HepG2 (cell line): Measurements from ENCODE around the gene PCGF2. TPM values are rescaled to one million over a fixed set of nuclear protein-coding genes. Genes with fewer than 3 reads are reported as not detected.

Experiments used
- CREB1 ChIP-seq, 2 experiments: fragments of 450-650 bp in 1 of 2; IDR thresholded peaks; 2 replicates each; pipeline ENCODE4 v1.6.1; 2016 to 2017; ENCODE audit warnings: control low read depth in 1 of 2, mild to moderate bottlenecking in 1 of 2, missing compliant biosample characterization in 1 of 2, missing genetic modification characterization in 1 of 2
- FOXK2 ChIP-seq: fragments of 450-650 bp; IDR thresholded peaks from 2 replicates; pipeline ENCODE4 v1.6.1; 2016
- IKZF4 ChIP-seq: sonication (generic); formaldehyde crosslinking; IDR thresholded peaks from 2 replicates; pipeline ENCODE4 v1.5.1; 2020; ENCODE audit warnings: borderline replicate concordance, mild to moderate bottlenecking, low read depth, missing genetic modification reagents; ENCODE audit errors: not compliant biosample characterization
- KDM3A ChIP-seq: IDR thresholded peaks from 2 replicates; pipeline ENCODE4 v1.6.1; 2018; ENCODE audit warnings: low read depth, missing compliant biosample characterization
- NFKBIZ ChIP-seq: IDR thresholded peaks from 2 replicates; pipeline ENCODE4 v1.6.1; 2018; ENCODE audit warnings: missing genetic modification reagents, missing compliant biosample characterization
- NR2F1 ChIP-seq, 2 experiments: fragments of 450-650 bp in 1 of 2; formaldehyde crosslinking in 1 of 2; IDR thresholded peaks; 2 replicates each; pipeline versions ENCODE4 v1.5.0 to v1.6.1; 2016 to 2020; ENCODE audit warnings: mild to moderate bottlenecking in 1 of 2, missing compliant biosample characterization in 1 of 2, missing genetic modification reagents in 1 of 2, moderate library complexity in 1 of 2
- SIN3B ChIP-seq: fragments of 150-350 bp; IDR thresholded peaks from 2 replicates; pipeline ENCODE4 v1.6.1; 2014; ENCODE audit warnings: low read length
- SKI ChIP-seq: fragments of 450-650 bp; IDR thresholded peaks from one replicate; pipeline ENCODE4 v1.6.1; 2018; ENCODE audit warnings: mild to moderate bottlenecking; ENCODE audit not compliant: partially characterized antibody
- SP2 ChIP-seq: sonication (generic); formaldehyde crosslinking; IDR thresholded peaks from 2 replicates; pipeline ENCODE4 v1.5.1; 2020; ENCODE audit warnings: mild to moderate bottlenecking, missing genetic modification reagents
- SPEN ChIP-seq: sonication (generic); formaldehyde crosslinking; IDR thresholded peaks from 2 replicates; pipeline ENCODE4 v1.5.1; 2020; ENCODE audit warnings: low read depth, mild to moderate bottlenecking, missing genetic modification reagents
- U2AF1 ChIP-seq: fragments of 200-400 bp; formaldehyde crosslinking; optimal IDR thresholded peaks from 2 replicates; pipeline ENCODE3; 2017; ENCODE audit warnings: mild to moderate bottlenecking, low read depth, low read length
- ZNF709 ChIP-seq: sonication (generic); formaldehyde crosslinking; IDR thresholded peaks from 2 replicates; pipeline ENCODE4 v1.5.0; 2020; ENCODE audit warnings: mild to moderate bottlenecking, missing genetic modification reagents
- ZSCAN22 ChIP-seq: sonication (generic); formaldehyde crosslinking; IDR thresholded peaks from 2 replicates; pipeline ENCODE4 v1.4.0; 2020; ENCODE audit warnings: mild to moderate bottlenecking, missing genetic modification reagents
- polyA plus RNA-seq, 8 experiments: library from polyadenylated mRNA; depleted of rRNA in 3 of 8; stranded (reverse) in 7 of 8; unstranded in 1 of 8; fragments of >200 nt; fragmentation: Illumina TruSeq in 4 of 8; extraction: Trizol in 4 of 8; gene quantifications; 2 replicates each; pipeline versions ENCODE4 v1.2.1 to v1.2.3, GENCODE V29; 2011 to 2016; ENCODE audit warnings: low read depth in 4 of 8, missing spikeins in 1 of 8, mixed read lengths in 1 of 8; ENCODE audit not compliant: insufficient read depth in 1 of 8
- total RNA-seq, 5 experiments: library from RNA; depleted of rRNA; stranded (reverse); fragments of >200 nt; fragmentation: Illumina TruSeq; extraction: Trizol; gene quantifications; 2 replicates each; pipeline ENCODE4 v1.2.3, GENCODE V29; 2016; ENCODE audit warnings: low read depth in 1 of 5
- TF ChIP-seq, protein P1 (sequence below): sonication (generic); formaldehyde crosslinking; IDR thresholded peaks from 2 replicates; pipeline ENCODE4 v1.5.0; 2020; ENCODE audit warnings: mild to moderate bottlenecking, missing genetic modification reagents
- TF ChIP-seq, protein P2 (sequence below): IDR thresholded peaks from 2 replicates; pipeline ENCODE4 v1.6.1; 2018; ENCODE audit warnings: missing genetic modification reagents
- TF ChIP-seq, protein P3 (sequence below): sonication (generic); formaldehyde crosslinking; IDR thresholded peaks from 2 replicates; pipeline ENCODE4 v1.4.0; 2020; ENCODE audit warnings: missing genetic modification reagents
- TF ChIP-seq, protein P4 (sequence below): sonication (generic); formaldehyde crosslinking; IDR thresholded peaks from 2 replicates; pipeline ENCODE4 v1.4.0; 2020; ENCODE audit warnings: missing genetic modification reagents, mild to moderate bottlenecking, borderline replicate concordance
- TF ChIP-seq, protein P5 (sequence below): sonication (generic); formaldehyde crosslinking; IDR thresholded peaks from 2 replicates; pipeline ENCODE4 v1.4.0; 2020; ENCODE audit warnings: missing genetic modification reagents
- TF ChIP-seq, protein P6 (sequence below): sonication (generic); formaldehyde crosslinking; conservative IDR thresholded peaks from 2 replicates; pipeline ENCODE4 v1.5.0; 2020; ENCODE audit warnings: missing genetic modification reagents

Gene PCGF2
- total and polyA plus RNA-seq, 2 of the 13 experiments (the other 11 are each of a cell fraction or from before 2014, with no cell fraction given) = 11.6 to 29.4 TPM

DNA sequence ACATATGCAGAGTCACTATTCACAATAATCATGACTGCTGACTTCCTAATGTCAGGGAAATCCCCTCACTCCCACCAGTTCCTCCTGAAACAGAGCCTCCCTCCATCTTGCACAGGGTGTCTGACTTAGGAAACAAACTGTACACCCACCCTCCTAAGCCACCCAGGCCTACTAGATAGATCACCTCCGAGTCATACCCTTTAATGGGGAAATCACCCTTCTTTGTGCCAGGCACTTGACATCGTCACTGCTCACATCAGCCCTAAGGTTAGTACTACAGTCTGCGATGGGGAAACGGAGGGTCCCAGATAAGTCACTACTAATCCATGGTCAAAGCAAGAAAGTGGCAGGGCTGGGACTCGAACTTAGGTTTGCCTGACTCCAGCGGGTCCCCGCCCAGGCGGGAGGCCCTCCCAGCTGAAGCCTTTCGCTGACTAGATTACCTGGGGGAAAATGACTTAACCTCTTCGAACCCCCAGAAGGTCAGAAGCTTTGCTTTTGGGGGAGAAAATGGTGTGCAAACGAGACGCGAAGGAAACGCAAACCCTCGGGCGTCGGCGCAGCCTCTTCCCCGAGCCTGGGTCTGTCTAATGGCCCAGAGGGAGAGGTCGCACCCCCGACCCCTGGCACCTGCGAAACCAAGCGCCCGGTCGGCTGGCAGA is 46.5 kb downstream of the PCGF2 start (continued):
- TF ChIP-seq, protein P1, sequence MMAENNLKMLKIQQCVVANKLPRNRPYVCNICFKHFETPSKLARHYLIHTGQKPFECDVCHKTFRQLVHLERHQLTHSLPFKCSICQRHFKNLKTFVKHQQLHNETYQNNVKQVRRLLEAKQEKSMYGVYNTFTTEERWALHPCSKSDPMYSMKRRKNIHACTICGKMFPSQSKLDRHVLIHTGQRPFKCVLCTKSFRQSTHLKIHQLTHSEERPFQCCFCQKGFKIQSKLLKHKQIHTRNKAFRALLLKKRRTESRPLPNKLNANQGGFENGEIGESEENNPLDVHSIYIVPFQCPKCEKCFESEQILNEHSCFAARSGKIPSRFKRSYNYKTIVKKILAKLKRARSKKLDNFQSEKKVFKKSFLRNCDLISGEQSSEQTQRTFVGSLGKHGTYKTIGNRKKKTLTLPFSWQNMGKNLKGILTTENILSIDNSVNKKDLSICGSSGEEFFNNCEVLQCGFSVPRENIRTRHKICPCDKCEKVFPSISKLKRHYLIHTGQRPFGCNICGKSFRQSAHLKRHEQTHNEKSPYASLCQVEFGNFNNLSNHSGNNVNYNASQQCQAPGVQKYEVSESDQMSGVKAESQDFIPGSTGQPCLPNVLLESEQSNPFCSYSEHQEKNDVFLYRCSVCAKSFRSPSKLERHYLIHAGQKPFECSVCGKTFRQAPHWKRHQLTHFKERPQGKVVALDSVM (CRISPR knock-in tag) = no peak
- TF ChIP-seq, protein P2, sequence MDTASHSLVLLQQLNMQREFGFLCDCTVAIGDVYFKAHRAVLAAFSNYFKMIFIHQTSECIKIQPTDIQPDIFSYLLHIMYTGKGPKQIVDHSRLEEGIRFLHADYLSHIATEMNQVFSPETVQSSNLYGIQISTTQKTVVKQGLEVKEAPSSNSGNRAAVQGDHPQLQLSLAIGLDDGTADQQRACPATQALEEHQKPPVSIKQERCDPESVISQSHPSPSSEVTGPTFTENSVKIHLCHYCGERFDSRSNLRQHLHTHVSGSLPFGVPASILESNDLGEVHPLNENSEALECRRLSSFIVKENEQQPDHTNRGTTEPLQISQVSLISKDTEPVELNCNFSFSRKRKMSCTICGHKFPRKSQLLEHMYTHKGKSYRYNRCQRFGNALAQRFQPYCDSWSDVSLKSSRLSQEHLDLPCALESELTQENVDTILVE (CRISPR knock-in tag) = no peak; the same call in 1 of the 2 replicates
- TF ChIP-seq ZNF709 (CRISPR knock-in tag) = no peak
- no peak for TF ChIP-seq IKZF4
- no peak for TF ChIP-seq ZSCAN22
- TF ChIP-seq SIN3B = no peak
- TF ChIP-seq, protein P3, sequence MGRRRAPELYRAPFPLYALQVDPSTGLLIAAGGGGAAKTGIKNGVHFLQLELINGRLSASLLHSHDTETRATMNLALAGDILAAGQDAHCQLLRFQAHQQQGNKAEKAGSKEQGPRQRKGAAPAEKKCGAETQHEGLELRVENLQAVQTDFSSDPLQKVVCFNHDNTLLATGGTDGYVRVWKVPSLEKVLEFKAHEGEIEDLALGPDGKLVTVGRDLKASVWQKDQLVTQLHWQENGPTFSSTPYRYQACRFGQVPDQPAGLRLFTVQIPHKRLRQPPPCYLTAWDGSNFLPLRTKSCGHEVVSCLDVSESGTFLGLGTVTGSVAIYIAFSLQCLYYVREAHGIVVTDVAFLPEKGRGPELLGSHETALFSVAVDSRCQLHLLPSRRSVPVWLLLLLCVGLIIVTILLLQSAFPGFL (CRISPR knock-in tag) = no peak
- no peak for TF ChIP-seq FOXK2
- TF ChIP-seq, protein P4, sequence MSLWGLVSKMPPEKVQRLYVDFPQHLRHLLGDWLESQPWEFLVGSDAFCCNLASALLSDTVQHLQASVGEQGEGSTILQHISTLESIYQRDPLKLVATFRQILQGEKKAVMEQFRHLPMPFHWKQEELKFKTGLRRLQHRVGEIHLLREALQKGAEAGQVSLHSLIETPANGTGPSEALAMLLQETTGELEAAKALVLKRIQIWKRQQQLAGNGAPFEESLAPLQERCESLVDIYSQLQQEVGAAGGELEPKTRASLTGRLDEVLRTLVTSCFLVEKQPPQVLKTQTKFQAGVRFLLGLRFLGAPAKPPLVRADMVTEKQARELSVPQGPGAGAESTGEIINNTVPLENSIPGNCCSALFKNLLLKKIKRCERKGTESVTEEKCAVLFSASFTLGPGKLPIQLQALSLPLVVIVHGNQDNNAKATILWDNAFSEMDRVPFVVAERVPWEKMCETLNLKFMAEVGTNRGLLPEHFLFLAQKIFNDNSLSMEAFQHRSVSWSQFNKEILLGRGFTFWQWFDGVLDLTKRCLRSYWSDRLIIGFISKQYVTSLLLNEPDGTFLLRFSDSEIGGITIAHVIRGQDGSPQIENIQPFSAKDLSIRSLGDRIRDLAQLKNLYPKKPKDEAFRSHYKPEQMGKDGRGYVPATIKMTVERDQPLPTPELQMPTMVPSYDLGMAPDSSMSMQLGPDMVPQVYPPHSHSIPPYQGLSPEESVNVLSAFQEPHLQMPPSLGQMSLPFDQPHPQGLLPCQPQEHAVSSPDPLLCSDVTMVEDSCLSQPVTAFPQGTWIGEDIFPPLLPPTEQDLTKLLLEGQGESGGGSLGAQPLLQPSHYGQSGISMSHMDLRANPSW (CRISPR knock-in tag) = no peak; the same call in 1 of the 2 replicates
- no peak; a peak in 2 of 4 replicates for TF ChIP-seq NR2F1 (CRISPR knock-in tag; IDR thresholded peaks at IDR 0.05)
- TF ChIP-seq NFKBIZ (CRISPR knock-in tag) = no peak
- TF ChIP-seq U2AF1 = no peak
- TF ChIP-seq, protein P5, sequence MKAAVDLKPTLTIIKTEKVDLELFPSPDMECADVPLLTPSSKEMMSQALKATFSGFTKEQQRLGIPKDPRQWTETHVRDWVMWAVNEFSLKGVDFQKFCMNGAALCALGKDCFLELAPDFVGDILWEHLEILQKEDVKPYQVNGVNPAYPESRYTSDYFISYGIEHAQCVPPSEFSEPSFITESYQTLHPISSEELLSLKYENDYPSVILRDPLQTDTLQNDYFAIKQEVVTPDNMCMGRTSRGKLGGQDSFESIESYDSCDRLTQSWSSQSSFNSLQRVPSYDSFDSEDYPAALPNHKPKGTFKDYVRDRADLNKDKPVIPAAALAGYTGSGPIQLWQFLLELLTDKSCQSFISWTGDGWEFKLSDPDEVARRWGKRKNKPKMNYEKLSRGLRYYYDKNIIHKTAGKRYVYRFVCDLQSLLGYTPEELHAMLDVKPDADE (CRISPR knock-in tag) = no peak
- peak; percentile 25; the same call in 1 of the 2 replicates for TF ChIP-seq SPEN
- TF ChIP-seq, protein P6, sequence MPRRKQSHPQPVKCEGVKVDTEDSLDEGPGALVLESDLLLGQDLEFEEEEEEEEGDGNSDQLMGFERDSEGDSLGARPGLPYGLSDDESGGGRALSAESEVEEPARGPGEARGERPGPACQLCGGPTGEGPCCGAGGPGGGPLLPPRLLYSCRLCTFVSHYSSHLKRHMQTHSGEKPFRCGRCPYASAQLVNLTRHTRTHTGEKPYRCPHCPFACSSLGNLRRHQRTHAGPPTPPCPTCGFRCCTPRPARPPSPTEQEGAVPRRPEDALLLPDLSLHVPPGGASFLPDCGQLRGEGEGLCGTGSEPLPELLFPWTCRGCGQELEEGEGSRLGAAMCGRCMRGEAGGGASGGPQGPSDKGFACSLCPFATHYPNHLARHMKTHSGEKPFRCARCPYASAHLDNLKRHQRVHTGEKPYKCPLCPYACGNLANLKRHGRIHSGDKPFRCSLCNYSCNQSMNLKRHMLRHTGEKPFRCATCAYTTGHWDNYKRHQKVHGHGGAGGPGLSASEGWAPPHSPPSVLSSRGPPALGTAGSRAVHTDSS (CRISPR knock-in tag) = no peak
- TF ChIP-seq SKI = no peak
- no peak for TF ChIP-seq KDM3A (CRISPR knock-in tag)
- TF ChIP-seq SP2 (CRISPR knock-in tag) = no peak
- TF ChIP-seq CREB1 (IDR thresholded peaks at IDR 0.05) = no peak
- no peak for TF ChIP-seq CREB1 (CRISPR knock-in tag; IDR thresholded peaks at IDR 0.05)
